Vagina (tissue), 2 donors: ENCODE results near the gene PIWIL4.
"Not testable (repeated sequence)": the region's sequence is repeated elsewhere in the genome, so short reads cannot be mapped to it uniquely, and the experiment has no call there.

Experiments used
- CTCF ChIP-seq, 3 experiments: fragments of 450-650 bp in 2 of 3; fragments of 200-600 bp in 1 of 3; sonication (generic) in 1 of 3; IDR thresholded peaks; one replicate each; pipeline ENCODE4 v1.5.1; 2017 to 2019; ENCODE audit warnings: antibody characterized with exemption in 3 of 3, mild to moderate bottlenecking in 2 of 3, moderate library complexity in 2 of 3
- POLR2AphosphoS5 ChIP-seq, 2 donors: sonication (generic); formaldehyde crosslinking; IDR thresholded peaks; one replicate each; pipeline ENCODE4 v1.9.0; 2017; ENCODE audit warnings: antibody characterized with exemption in 2 of 2, mild to moderate bottlenecking in 2 of 2, low read depth in 1 of 2; ENCODE audit not compliant: insufficient read depth in 1 of 2

GRCh38 chr11:94625422-94625821, 58.3 kb downstream of the PIWIL4 start:
- TF ChIP-seq CTCF (IDR thresholded peaks at IDR 0.05); POLR2AphosphoS5 (IDR thresholded peaks at IDR 0.05; ENCODE audit: insufficient read depth in 1 of 2, low read depth in 1 of 2): not testable (repeated sequence)
